ENCODE results near the gene CKAP5.
"Not testable (repeated sequence)": the region's sequence is repeated elsewhere in the genome, so short reads cannot be mapped to it uniquely, and the experiment has no call there.

CKAP5 gene

DNA sequence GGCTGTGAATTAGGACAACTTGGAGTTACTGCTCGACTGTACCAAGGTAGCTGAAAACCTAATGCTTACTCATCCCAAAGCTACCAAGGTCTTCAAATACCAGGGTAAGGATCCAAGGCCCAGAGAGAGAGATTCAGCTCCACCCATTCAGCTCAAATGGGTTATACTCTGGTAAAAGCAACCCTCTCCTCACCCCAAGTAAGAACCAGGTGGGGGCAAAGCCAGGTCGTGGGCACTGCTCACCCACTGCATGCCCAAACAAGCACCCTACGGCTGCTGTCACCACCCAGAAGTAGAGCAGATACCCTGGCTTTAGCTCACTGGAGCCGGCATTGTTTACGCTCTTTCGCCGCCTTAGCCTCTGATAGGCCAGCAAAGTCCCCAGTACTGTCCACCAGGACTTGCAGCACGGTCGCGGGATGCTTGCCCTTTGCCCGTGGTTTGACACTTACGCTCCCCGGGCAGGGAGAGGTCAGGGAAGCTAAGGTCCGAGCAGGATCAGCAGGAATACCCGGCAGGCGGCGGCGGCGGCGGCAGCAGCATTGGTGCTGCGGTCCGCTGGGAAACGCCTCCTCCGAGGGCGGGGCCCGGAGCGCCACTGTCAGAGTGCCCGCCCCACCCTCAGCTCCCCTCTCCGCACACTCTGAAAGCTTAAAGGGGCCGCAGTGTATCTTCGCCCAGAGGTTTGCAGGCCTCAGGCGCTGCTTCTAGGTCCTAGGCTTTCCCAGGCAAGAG, 19.6 kb downstream of the CKAP5 start:
- H3K9ac ChIP-seq (ENCODE audit: low read depth, low read length) = peak overlapping the region; percentile 66
- H3K4me3 ChIP-seq (ENCODE audit: low read depth, low read length) = peak overlapping the region; percentile 75
- H3K36me3 ChIP-seq (ENCODE audit: control insufficient read depth, insufficient read depth, low read length) = no peaks in the 10 kb centered on the region
- no peaks in the 10 kb centered on the region for H3K9me3 ChIP-seq (ENCODE audit: control insufficient read depth, insufficient read depth, low read length)
- H3K4me1 ChIP-seq (ENCODE audit: control insufficient read depth, insufficient read depth, low read length) = peaks cover 2% of the 10 kb centered on the region
- H3K27me3 ChIP-seq (ENCODE audit: control insufficient read depth, insufficient read depth, low read length) = no peaks in the 10 kb centered on the region

DNA sequence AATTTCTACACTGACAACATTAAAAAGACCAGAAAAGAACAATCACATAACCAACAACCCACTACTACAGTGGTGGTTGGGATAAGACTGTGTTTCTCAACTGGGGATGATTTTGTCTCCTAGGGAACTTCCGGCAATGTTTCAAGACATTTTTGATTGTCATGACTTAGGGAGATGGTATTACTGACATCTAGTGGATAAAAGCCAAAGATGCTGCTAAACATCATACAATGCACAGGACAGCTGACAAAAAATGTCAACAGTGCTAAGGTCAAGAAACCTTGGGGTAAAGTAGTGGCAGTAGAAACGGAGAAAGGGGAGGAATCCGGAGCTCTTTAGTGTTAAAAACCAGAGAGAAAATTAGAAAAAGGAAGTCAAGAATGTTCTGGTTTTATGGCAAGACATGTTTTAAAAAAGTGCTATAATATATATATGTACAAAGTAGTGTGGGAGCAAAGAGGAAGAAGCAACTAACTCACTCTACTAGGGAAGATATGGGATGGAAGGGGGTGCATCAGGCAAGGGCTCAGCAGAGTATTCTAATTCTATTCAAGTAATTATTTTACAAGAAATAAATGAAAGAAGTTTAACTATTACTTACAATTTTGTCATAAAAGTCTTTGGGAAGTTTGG, 37.2 kb downstream of the CKAP5 start:
- H3K9me3 ChIP-seq (ENCODE audit: control insufficient read depth, insufficient read depth, low read length) = no peaks in the 10 kb centered on the region
- no peaks in the 10 kb centered on the region for H3K4me1 ChIP-seq (ENCODE audit: control insufficient read depth, insufficient read depth, low read length)
- no peak overlapping the region for H3K4me3 ChIP-seq (ENCODE audit: low read depth, low read length)
- H3K27me3 ChIP-seq (ENCODE audit: control insufficient read depth, insufficient read depth, low read length) = no peaks in the 10 kb centered on the region
- no peaks in the 10 kb centered on the region for H3K36me3 ChIP-seq (ENCODE audit: control insufficient read depth, insufficient read depth, low read length)
- no peak overlapping the region for H3K9ac ChIP-seq (ENCODE audit: low read depth, low read length)

- no peak overlapping the region for H3K4me3 ChIP-seq (ENCODE audit: low read depth, low read length)
- no peak overlapping the region for H3K9ac ChIP-seq (ENCODE audit: low read depth, low read length)
- H3K36me3 ChIP-seq (ENCODE audit: control insufficient read depth, insufficient read depth, low read length) = no peaks in the 10 kb centered on the region
- no peaks in the 10 kb centered on the region for H3K27me3 ChIP-seq (ENCODE audit: control insufficient read depth, insufficient read depth, low read length)
- no peaks in the 10 kb centered on the region for H3K4me1 ChIP-seq (ENCODE audit: control insufficient read depth, insufficient read depth, low read length)
- H3K9me3 ChIP-seq (ENCODE audit: control insufficient read depth, insufficient read depth, low read length) = no peaks in the 10 kb centered on the region
These were observed 44.2 kb downstream of the CKAP5 start for GRCh38 chr11:46801694-46802470.

DNA sequence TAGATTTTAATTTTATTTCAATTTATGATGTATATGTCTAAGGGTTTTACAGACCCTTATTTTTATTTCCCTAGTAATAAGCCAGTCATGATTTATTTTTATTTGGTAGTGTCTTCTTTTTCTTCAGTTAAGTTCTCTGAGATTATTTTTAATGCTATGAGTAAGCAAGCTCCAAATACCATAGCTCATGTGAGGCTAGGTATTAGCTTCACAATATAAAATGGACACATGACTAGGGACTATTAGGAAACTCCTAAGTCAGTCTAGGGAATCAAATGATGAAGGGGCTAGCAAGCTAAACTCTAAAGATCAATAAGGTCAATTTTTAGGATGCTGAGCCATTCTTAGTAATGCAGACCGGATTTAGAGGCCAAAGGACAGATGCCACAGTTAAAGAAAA, 45.9 kb downstream of the CKAP5 start:
- Histone ChIP-seq H3K9me3 (ENCODE audit: control insufficient read depth, insufficient read depth, low read length) (no peaks in the 10 kb centered on the region), H3K27me3 (ENCODE audit: control insufficient read depth, insufficient read depth, low read length) (no peaks in the 10 kb centered on the region), H3K9ac (ENCODE audit: low read depth, low read length) (no peak overlapping the region), H3K4me3 (ENCODE audit: low read depth, low read length) (no peak overlapping the region), H3K4me1 (ENCODE audit: control insufficient read depth, insufficient read depth, low read length) (no peaks in the 10 kb centered on the region), H3K36me3 (ENCODE audit: control insufficient read depth, insufficient read depth, low read length) (peaks cover 4% of the 10 kb centered on the region)

GRCh38 chr11:46799725-46800124, 46.4 kb downstream of the CKAP5 start:
- not testable (repeated sequence) for H3K9me3 ChIP-seq (ENCODE audit: control insufficient read depth, insufficient read depth, low read length); H3K36me3 ChIP-seq (ENCODE audit: control insufficient read depth, insufficient read depth, low read length)

DNA sequence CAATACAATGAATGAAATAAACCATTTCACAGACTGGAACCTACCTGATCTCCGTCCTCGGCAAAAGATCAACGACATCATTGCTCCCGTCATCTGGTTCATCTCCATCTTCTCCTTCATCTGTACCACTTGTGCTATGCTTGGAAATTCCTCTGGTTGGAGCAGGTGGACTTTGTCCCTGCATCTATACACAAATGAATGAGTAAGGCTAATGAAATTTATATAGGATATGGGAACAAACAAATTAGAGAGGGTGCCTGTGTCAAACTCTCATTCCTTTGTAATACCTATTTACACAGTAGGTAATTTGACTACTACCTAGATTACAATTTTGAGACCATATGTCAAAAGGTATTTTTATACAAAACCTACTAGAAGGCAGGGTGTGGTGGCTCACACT, 67.7 kb downstream of the CKAP5 start:
- Histone ChIP-seq H3K9me3 (ENCODE audit: control insufficient read depth, insufficient read depth, low read length) (no peaks in the 10 kb centered on the region), H3K27me3 (ENCODE audit: control insufficient read depth, insufficient read depth, low read length) (no peaks in the 10 kb centered on the region), H3K4me1 (ENCODE audit: control insufficient read depth, insufficient read depth, low read length) (no peaks in the 10 kb centered on the region), H3K36me3 (ENCODE audit: control insufficient read depth, insufficient read depth, low read length) (peaks cover 32% of the 10 kb centered on the region), H3K9ac (ENCODE audit: low read depth, low read length) (no peak overlapping the region), H3K4me3 (ENCODE audit: low read depth, low read length) (no peak overlapping the region)

More at GRCh38 chr11:46799725-46800124, 46.4 kb downstream of the CKAP5 start:
- not testable (repeated sequence) for H3K27me3 ChIP-seq (ENCODE audit: control insufficient read depth, insufficient read depth, low read length); H3K9ac ChIP-seq (ENCODE audit: low read depth, low read length); H3K4me3 ChIP-seq (ENCODE audit: low read depth, low read length); H3K4me1 ChIP-seq (ENCODE audit: control insufficient read depth, insufficient read depth, low read length)

DNA sequence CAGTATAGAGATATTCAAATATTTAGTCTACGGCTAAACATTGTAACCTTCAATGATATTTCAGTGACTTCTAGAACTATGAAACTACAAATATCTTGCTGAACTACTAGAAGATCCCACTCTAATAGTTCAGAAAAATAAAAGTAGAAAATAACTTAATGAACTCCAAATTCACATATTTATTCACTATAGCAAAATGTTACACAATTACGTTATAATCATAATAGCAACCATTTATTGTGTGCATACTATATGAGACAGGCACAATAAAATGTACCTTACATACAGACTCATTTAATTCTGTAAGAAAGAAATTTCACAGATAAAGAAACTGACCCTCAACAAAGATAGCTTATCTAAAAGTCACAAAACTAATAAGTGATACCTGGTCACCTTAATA, 69.2 kb downstream of the CKAP5 start:
- no peaks in the 10 kb centered on the region for H3K4me1 ChIP-seq (ENCODE audit: control insufficient read depth, insufficient read depth, low read length)
- no peak overlapping the region for H3K9ac ChIP-seq (ENCODE audit: low read depth, low read length)
- peaks cover 32% of the 10 kb centered on the region for H3K36me3 ChIP-seq (ENCODE audit: control insufficient read depth, insufficient read depth, low read length)
- H3K9me3 ChIP-seq (ENCODE audit: control insufficient read depth, insufficient read depth, low read length) = no peaks in the 10 kb centered on the region
- H3K27me3 ChIP-seq (ENCODE audit: control insufficient read depth, insufficient read depth, low read length) = no peaks in the 10 kb centered on the region
- H3K4me3 ChIP-seq (ENCODE audit: low read depth, low read length) = no peak overlapping the region

GRCh38 chr11:46769636-46770221, 76.4 kb downstream of the CKAP5 start:
- H3K9me3 ChIP-seq (ENCODE audit: control insufficient read depth, insufficient read depth, low read length) = no peaks in the 10 kb centered on the region
- no peak overlapping the region for H3K9ac ChIP-seq (ENCODE audit: low read depth, low read length)
- H3K4me1 ChIP-seq (ENCODE audit: control insufficient read depth, insufficient read depth, low read length) = peaks cover 6% of the 10 kb centered on the region
- no peaks in the 10 kb centered on the region for H3K27me3 ChIP-seq (ENCODE audit: control insufficient read depth, insufficient read depth, low read length)
- H3K4me3 ChIP-seq (ENCODE audit: low read depth, low read length) = no peak overlapping the region
- H3K36me3 ChIP-seq (ENCODE audit: control insufficient read depth, insufficient read depth, low read length) = peaks cover 3% of the 10 kb centered on the region

DNA sequence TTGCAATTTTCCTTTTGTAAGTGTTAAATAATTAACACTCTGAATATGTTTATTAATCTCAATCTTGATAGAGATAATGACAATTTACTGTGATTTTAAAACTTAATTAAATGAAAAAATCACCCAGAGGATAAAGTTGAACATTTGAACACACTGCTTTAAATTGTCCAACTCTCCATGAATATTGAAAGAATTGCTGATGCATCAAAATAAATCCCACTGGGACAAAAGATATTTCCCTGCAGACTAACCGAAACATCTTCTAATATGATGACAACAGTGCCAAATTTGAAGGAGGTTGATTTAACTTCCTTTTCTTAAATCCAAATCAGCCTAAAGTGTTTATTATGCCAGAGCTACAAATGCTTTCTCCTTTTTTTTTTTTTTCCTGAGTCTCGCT, 79.4 kb downstream of the CKAP5 start:
- Histone ChIP-seq H3K27me3 (ENCODE audit: control insufficient read depth, insufficient read depth, low read length) (no peaks in the 10 kb centered on the region), H3K4me1 (ENCODE audit: control insufficient read depth, insufficient read depth, low read length) (peaks cover 6% of the 10 kb centered on the region), H3K9ac (ENCODE audit: low read depth, low read length) (no peak overlapping the region), H3K4me3 (ENCODE audit: low read depth, low read length) (no peak overlapping the region), H3K36me3 (ENCODE audit: control insufficient read depth, insufficient read depth, low read length) (peaks cover 18% of the 10 kb centered on the region), H3K9me3 (ENCODE audit: control insufficient read depth, insufficient read depth, low read length) (no peaks in the 10 kb centered on the region)

GRCh38 chr11:46762248-46762647, 83.8 kb downstream of the CKAP5 start:
- peaks cover 35% of the 10 kb centered on the region for H3K36me3 ChIP-seq (ENCODE audit: control insufficient read depth, insufficient read depth, low read length)
- H3K27me3 ChIP-seq (ENCODE audit: control insufficient read depth, insufficient read depth, low read length) = no peaks in the 10 kb centered on the region
- H3K9ac ChIP-seq (ENCODE audit: low read depth, low read length) = no peak overlapping the region
- no peaks in the 10 kb centered on the region for H3K9me3 ChIP-seq (ENCODE audit: control insufficient read depth, insufficient read depth, low read length)
- peaks cover 6% of the 10 kb centered on the region for H3K4me1 ChIP-seq (ENCODE audit: control insufficient read depth, insufficient read depth, low read length)
- no peak overlapping the region for H3K4me3 ChIP-seq (ENCODE audit: low read depth, low read length)

GRCh38 chr11:46761807-46762206, 84.3 kb downstream of the CKAP5 start:
- peaks cover 35% of the 10 kb centered on the region for H3K36me3 ChIP-seq (ENCODE audit: control insufficient read depth, insufficient read depth, low read length)

More at GRCh38 chr11:46761807-46762206, 84.3 kb downstream of the CKAP5 start:
- no peak overlapping the region for H3K9ac ChIP-seq (ENCODE audit: low read depth, low read length)
- H3K27me3 ChIP-seq (ENCODE audit: control insufficient read depth, insufficient read depth, low read length) = no peaks in the 10 kb centered on the region
- peaks cover 6% of the 10 kb centered on the region for H3K4me1 ChIP-seq (ENCODE audit: control insufficient read depth, insufficient read depth, low read length)
- H3K4me3 ChIP-seq (ENCODE audit: low read depth, low read length) = no peak overlapping the region
- no peaks in the 10 kb centered on the region for H3K9me3 ChIP-seq (ENCODE audit: control insufficient read depth, insufficient read depth, low read length)

Measured in iPS-15b (cell line).